Cardiac muscle cell (in vitro differentiated cells and primary cell): ENCODE data around the gene STXBP5. TPM values are rescaled to one million over a fixed set of nuclear protein-coding genes. Genes with fewer than 3 reads are reported as not detected.

Source experiments
- DNase-seq, 2 donors: peaks; one replicate each; pipeline versions ENCODE4 v3.0.0 to v3.0.0-alpha.2; 2010 to 2017; ENCODE audit warnings: low read depth in 1 of 2, low spot score in 1 of 2
- H3K27ac ChIP-seq: fragments of 200-600 bp; sonication (generic); 2 replicates; pipeline ENCODE4 v1.5.1; 2016
- H3K27me3 ChIP-seq: fragments of 200-600 bp; sonication (generic); 2 replicates; pipeline ENCODE4 v1.6.0; 2016; ENCODE audit warnings: control low read depth
- H3K36me3 ChIP-seq: fragments of 200-600 bp; sonication (generic); 2 replicates; pipeline ENCODE4 v1.5.1; 2016; ENCODE audit warnings: control low read depth
- H3K4me1 ChIP-seq: fragments of 200-600 bp; sonication (generic); 2 replicates; pipeline ENCODE4 v1.8.1; 2017; ENCODE audit warnings: low read depth, mild to moderate bottlenecking, mixed run types
- H3K4me3 ChIP-seq: fragments of 200-600 bp; sonication (generic); 2 replicates; pipeline ENCODE4 v1.5.1; 2016; ENCODE audit warnings: mild to moderate bottlenecking
- H3K9me3 ChIP-seq: fragments of 200-600 bp; sonication (generic); 2 replicates; pipeline ENCODE4 v1.5.1; 2017; ENCODE audit warnings: low read depth, mild to moderate bottlenecking, control low read depth
- polyA plus RNA-seq: library from polyadenylated mRNA; unstranded; fragments of >200 nt; fragmentation: Nextera tagmentation; extraction: Ambion mirVana; gene quantifications from 2 replicates; pipeline ENCODE4 v1.2.1, GENCODE V29; 2016
- total RNA-seq: library from RNA; depleted of rRNA; stranded (reverse); fragments of >200 nt; gene quantifications from 2 replicates; pipeline ENCODE4 v1.2.3, GENCODE V29; 2016
- TF ChIP-seq, protein P1 (sequence below): IDR thresholded peaks from 2 replicates; pipeline ENCODE4 v1.5.1; 2012; ENCODE audit warnings: low read depth, mild to moderate bottlenecking, low read length

STXBP5 gene
- total and polyA plus RNA-seq, 2 experiments from 2014 or later = 2.9 to 5.3 TPM

DNA sequence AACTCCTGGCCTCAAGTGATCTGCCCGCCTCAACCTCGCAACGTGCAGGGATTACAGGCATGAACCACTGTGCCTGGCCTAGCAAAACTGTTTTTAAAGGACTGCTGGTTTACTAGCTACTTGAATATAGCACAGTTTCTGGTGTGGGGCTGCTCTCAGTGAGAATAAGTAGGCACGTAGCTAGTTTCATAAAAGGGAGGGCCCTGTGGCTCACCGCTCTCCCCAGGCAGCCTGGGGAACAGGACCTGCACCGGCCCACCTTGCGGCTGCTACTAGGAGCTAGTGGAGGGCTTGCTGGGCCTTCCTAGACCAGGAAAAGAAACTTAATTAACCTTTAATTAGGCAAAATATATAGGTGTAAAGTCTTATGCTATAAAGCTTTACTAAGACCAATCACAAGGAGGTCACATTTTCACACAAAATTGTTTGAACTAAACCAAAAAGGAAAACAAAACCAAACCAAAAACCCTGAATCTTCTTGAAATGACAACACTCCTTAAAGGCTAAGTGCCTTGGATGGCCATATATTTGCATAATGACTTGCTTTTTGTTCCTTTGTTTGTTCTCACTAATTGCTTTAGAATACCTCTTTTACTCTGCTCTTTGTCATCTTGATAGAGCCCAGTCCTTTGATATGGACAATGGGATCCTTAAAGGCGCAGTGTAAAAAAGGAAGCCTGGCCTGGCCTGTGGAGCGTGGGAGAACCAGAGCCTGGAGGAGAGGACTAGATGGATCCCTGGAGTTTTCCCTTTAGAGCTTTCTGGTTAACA lies 234.7 kb downstream of the STXBP5 start:
- TF ChIP-seq, protein P1, sequence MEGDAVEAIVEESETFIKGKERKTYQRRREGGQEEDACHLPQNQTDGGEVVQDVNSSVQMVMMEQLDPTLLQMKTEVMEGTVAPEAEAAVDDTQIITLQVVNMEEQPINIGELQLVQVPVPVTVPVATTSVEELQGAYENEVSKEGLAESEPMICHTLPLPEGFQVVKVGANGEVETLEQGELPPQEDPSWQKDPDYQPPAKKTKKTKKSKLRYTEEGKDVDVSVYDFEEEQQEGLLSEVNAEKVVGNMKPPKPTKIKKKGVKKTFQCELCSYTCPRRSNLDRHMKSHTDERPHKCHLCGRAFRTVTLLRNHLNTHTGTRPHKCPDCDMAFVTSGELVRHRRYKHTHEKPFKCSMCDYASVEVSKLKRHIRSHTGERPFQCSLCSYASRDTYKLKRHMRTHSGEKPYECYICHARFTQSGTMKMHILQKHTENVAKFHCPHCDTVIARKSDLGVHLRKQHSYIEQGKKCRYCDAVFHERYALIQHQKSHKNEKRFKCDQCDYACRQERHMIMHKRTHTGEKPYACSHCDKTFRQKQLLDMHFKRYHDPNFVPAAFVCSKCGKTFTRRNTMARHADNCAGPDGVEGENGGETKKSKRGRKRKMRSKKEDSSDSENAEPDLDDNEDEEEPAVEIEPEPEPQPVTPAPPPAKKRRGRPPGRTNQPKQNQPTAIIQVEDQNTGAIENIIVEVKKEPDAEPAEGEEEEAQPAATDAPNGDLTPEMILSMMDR = no peak
- Histone ChIP-seq H3K9me3 (no peaks in the 10 kb centered on the region), H3K36me3 (no peaks in the 10 kb centered on the region), H3K4me3 (no peak overlapping the region), H3K27me3 (no peaks in the 10 kb centered on the region), H3K27ac (no peak overlapping the region), H3K4me1 (no peaks in the 10 kb centered on the region)
- no peak for DNase-seq
